ENCODE results near the gene PLCL1.

Gene PLCL1

GRCh38 chr2:198117406-198118041 lies 313.1 kb downstream of the PLCL1 start:
- no peak for DNase-seq (ENCODE audit: low spot score)

- DNase-seq (ENCODE audit: low spot score): peak; percentile 64
Measured at GRCh38 chr2:198127627-198128026, 323.2 kb downstream of the PLCL1 start.

GRCh38 chr2:198129609-198130008 lies 325.2 kb downstream of the PLCL1 start:
- no peak for DNase-seq (ENCODE audit: low spot score)

GRCh38 chr2:198134293-198134955 lies 330.0 kb downstream of the PLCL1 start:
- no peak for DNase-seq (ENCODE audit: low spot score)

- DNase-seq (ENCODE audit: low spot score): no peak
Measured at GRCh38 chr2:198135481-198135934, 331.1 kb downstream of the PLCL1 start.

DNA sequence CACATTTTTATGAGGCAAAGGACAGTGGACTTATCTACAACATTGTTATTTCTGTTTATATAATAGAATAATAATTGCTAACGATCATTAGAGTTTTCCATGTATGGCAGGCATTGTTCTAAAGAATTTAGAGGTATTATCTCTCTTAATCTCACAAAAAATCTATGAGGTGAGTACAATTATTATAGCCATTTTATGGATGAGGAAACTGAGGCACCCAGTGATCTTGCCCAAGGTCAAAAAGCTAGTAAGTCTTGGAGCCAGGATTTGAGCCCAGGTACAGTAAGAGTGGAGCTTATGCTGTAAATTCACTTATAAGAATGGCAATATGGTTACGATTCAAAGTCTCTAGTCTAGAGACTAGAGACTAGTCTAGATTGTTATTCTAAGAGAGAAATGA lies 331.7 kb downstream of the PLCL1 start:
- no peak for DNase-seq (ENCODE audit: low spot score)

GRCh38 chr2:198137733-198138132 lies 333.3 kb downstream of the PLCL1 start:
- no peak for DNase-seq (ENCODE audit: low spot score)

GRCh38 chr2:198141726-198142125 lies 337.3 kb downstream of the PLCL1 start:
- DNase-seq (ENCODE audit: low spot score): no peak

DNA sequence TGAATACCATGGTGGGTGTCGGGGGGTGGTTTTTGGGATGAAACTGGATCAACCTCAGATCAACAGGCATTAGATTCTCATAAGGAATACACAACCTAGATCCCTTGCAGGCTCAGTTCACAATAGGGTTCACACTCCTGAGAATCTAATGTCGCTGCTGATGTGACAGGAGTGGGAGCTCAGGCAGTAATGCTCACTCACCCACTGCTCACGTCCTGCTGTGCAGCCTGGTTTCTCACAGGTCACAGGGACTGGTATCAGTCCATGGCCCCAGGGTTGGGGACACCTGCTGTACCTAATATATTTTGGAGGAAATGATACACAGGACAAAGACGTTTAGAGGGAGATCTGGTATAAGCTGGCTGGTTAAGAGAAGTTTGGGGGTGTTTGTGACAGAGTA lies 338.8 kb downstream of the PLCL1 start:
- no peak for DNase-seq (ENCODE audit: low spot score)

GRCh38 chr2:198143793-198144192 lies 339.4 kb downstream of the PLCL1 start:
- no peak for DNase-seq (ENCODE audit: low spot score)

GRCh38 chr2:198144660-198145059 lies 340.3 kb downstream of the PLCL1 start:
- DNase-seq (ENCODE audit: low spot score): no peak

DNA sequence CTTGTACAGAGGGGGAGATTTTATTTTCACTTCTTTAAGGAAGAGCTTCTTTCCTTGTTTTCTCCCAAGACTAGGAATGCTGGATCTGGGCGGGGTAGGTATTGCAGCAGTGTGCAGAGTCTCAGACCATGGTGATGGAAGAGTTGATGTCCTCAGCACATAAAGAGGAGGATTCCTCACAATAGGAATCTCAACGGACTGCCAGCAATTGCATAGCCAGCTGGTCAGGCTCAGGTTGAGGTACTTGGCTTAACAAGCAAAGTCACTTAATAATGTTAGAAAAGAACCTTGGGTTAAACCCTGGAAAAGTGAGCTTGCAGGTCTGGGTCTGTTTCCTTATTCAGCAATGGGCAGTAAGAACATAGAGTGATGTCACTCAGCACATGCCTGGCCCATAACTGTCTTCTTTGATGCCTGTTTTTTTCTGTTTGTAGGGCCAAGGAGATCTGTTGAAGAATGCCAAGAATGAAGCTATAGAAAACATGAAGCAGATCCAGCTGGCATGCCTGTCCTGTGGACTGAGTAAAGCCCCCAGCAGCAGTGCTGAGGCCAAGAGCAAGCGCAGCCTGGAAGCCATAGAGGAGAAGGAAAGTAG lies 342.1 kb downstream of the PLCL1 start:
- DNase-seq (ENCODE audit: low spot score): no peak

GRCh38 chr2:198157314-198157713 lies 352.9 kb downstream of the PLCL1 start:
- DNase-seq (ENCODE audit: low spot score): no peak

GRCh38 chr2:198161151-198161550 lies 356.8 kb downstream of the PLCL1 start:
- no peak for DNase-seq (ENCODE audit: low spot score)

DNA sequence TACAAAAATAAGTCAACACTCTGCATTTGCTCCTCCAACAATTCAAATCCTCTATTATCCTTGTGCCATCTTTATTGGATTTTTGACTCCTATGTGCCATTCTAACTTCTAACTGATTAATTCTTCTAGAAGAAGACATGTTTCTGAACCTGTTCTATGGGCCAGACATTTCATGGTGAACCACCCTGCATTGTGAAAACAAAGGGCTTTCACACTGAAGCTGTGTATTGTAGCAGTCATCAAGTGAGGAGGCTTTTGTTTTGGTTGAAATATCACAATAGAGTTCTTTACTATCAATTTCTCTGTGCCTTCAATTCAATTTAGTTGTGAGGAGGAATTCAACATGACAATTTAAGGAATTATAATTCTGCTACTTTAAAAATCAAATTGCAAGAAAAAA lies 357.9 kb downstream of the PLCL1 start:
- no peak for DNase-seq (ENCODE audit: low spot score)

DNA sequence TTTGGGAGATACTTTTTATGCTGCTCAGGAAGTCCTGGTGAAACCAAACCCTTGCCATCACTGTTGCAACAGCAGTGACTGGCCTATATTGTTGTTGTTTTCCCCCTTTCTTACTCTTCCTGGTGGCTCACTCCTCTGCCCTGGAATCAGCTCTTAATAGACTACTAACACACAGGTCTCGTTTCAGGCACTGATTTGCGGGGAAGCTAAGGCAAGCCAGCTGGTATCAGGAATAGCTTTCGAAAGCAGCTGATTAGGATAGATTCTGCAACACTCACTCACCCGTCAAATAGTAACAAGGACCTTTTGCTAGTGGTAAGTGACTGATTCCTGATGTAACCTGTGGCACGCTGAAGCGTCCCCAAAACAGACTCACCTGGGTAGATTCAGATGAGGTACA lies 360.4 kb downstream of the PLCL1 start:
- DNase-seq (ENCODE audit: low spot score): no peak

DNA sequence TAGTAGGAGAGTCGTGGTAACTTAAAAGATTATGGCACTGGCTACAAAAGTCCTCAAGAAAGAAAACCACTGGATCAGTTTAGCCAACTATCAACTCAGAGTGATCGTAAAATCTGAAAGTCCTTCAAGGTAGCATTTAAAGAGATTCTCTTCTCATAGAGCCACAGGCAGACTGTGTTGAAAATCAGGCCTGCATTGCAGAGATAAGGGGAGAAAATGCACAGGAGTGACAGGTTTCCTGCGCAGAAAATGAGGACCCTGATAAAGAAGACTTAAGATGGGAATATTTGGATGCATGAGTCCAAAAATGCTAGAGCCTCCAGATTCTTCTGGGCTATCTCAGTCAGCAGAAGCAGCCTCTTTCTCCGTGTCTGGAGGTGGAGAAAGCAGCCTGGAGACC lies 360.9 kb downstream of the PLCL1 start:
- no peak for DNase-seq (ENCODE audit: low spot score)

DNA sequence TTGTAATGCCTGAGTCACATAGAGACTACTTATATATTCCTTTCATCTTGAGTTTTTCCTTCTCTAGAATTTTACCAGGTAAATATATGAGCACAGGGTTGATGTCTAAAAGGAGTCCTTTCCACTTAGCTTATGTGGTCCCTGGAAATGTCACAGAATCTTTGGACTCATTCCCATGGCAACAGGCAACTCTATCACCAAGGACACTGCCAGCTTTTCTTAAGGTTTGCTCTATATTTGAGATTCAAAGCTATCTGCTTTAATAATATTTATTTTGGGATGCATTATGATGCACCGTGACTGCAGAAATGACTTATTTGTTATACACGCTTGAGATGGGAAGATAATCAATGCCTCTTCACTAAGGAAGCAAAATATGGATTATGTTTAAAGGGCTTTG lies 363.0 kb downstream of the PLCL1 start:
- DNase-seq (ENCODE audit: low spot score): no peak

- no peak for DNase-seq (ENCODE audit: low spot score)
Measured at GRCh38 chr2:198168651-198169050, 364.3 kb downstream of the PLCL1 start.

GRCh38 chr2:198173242-198173641 lies 368.8 kb downstream of the PLCL1 start:
- DNase-seq (ENCODE audit: low spot score): no peak

DNA sequence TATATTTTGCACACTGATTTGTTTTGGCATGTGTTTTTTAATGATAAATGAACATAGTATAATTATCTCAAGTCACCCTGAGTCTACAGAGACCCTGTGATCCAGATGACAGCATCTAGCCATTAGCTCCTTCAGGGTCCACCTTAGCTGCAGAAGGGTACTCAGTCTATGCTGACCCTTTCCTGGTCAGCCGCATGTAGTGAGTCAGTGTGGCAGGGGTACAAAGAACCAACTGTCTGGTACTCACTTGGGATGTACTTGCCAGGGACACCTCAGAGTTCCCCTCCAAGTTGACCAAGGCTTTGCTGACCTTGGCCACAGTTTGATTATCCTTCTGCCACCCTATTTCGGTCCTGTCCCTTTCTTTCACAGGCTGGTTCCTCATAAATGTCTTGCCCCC lies 369.5 kb downstream of the PLCL1 start:
- DNase-seq (ENCODE audit: low spot score): no peak

- DNase-seq (ENCODE audit: low spot score): no peak
Measured at GRCh38 chr2:198175271-198175670, 370.9 kb downstream of the PLCL1 start.

DNA sequence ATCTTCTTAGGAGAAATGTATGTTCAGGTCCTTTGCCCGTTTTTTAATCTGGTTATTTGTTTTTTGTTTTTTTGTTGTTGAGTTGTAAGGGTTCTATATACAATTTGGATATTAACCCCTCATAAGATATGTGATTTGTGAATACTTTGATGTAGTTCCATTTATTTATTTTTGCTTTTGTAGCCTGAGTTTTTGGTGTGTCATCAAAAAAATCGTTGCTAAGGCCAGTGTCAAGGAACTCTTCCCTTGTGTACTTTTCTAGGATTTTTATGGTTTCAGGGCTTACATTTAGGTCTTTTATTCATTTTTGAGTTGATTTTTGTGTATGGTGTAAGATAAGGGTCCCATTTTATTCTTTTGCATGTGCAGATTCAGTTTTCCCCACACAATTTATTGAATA lies 372.6 kb downstream of the PLCL1 start:
- no peak for DNase-seq (ENCODE audit: low spot score)

DNA sequence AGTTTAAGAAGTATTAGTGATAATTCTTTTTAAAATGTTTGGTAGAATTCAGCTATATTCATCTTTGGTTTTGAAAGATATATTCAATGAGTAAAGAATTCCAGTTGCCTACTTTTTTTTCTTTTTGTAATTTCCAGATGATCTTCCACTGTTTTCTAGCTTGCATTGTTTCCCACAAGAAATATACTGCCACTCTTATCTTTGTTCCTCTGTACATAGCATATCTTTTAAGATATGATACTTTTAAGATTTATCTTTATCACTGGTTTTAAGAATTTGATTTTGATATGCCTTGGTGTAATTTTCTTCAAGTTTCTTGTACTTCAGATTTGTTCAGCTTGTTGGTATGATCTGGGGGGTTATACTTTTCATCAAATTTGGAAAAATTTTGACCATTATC lies 374.4 kb downstream of the PLCL1 start:
- no peak for DNase-seq (ENCODE audit: low spot score)

Data from NAMALWA (cell line).